Suprapubic skin (tissue), 4 donors: ENCODE results near the gene SNCG.

Experiments
- CTCF ChIP-seq, 2 donors: fragments of 200-600 bp in 1 of 2; fragments of 450-650 bp in 1 of 2; sonication (generic) in 1 of 2; IDR thresholded peaks; one replicate each; pipeline ENCODE4 v1.5.1; 2016 to 2019; ENCODE audit warnings: antibody characterized with exemption in 2 of 2, mild to moderate bottlenecking in 1 of 2, moderate library complexity in 1 of 2
- EP300 ChIP-seq: sonication (generic); formaldehyde crosslinking; IDR thresholded peaks from one replicate; pipeline ENCODE4 v1.6.1; 2017; ENCODE audit warnings: antibody characterized with exemption
- POLR2A ChIP-seq, 2 donors: fragments of 450-650 bp; IDR thresholded peaks; one replicate each; pipeline ENCODE4 v1.6.1; 2017; ENCODE audit warnings: antibody characterized with exemption in 2 of 2, mild to moderate bottlenecking in 2 of 2, moderate library complexity in 2 of 2
- POLR2AphosphoS5 ChIP-seq, 3 donors: sonication (generic); formaldehyde crosslinking; IDR thresholded peaks; one replicate each; pipeline ENCODE4 v1.6.1; 2017; ENCODE audit warnings: antibody characterized with exemption in 3 of 3

DNA sequence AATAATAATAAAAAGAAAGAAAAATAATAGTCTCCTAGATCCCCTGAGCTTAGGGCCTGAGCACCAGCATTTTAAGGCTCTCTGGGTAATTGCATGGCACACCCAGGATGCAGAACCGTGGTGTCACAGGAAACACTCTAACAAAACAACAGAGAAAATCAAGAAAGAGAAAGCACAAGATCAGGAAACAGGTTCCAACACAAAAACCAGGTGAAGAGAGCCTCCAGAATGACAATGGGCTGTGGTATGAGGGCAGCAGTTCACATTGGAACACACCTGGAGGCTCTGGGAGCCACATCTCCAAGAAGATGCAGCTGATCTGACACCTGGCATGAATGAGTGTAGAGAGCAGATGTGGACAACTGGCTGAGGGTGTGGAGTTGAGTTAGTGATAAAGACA is 8.1 kb upstream of the SNCG start:
- TF ChIP-seq POLR2A (IDR thresholded peaks at IDR 0.05) (no peak), CTCF (IDR thresholded peaks at IDR 0.05) (no peak), POLR2AphosphoS5 (IDR thresholded peaks at IDR 0.05) (no peak), EP300 (no peak)
